Stimulated activated CD8-positive, alpha-beta memory T cell treated with anti-CD3 and anti-CD28 coated beads, Interleukin-12 subunit alpha, Interleukin-12 subunit beta, amount 100 ng/mL, for 24 hours (primary cell): ENCODE results near the gene FZR1.
"Not testable (repeated sequence)": the region's sequence is repeated elsewhere in the genome, so short reads cannot be mapped to it uniquely, and the experiment has no call there.

Experiments used
- DNase-seq: peaks from one replicate; pipeline ENCODE4 v3.0.0-alpha.2; 2020; ENCODE audit errors: extremely low read depth

The FZR1 gene

DNA sequence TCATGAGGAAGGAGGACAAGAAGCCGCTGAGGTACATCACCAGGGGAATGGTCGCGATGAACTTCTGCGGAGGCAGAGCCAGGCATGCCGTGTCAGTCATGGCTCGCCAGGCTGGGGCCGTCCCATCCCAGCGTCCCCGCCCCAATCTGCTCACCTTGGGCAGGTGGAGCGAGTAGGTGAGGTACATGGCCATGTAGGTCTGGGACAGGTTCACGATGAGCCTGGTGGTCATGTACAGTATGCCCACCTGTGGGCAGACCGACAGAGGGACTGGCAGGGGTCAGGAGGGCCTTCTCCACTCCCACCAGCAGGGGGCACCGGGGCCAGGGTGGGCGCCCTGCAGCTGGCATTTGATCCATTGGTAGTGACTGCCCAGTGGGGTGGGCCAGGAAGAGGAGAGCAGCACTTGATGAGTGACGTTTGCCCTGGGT, 41.2 kb downstream of the FZR1 start:
- no peak for DNase-seq

DNA sequence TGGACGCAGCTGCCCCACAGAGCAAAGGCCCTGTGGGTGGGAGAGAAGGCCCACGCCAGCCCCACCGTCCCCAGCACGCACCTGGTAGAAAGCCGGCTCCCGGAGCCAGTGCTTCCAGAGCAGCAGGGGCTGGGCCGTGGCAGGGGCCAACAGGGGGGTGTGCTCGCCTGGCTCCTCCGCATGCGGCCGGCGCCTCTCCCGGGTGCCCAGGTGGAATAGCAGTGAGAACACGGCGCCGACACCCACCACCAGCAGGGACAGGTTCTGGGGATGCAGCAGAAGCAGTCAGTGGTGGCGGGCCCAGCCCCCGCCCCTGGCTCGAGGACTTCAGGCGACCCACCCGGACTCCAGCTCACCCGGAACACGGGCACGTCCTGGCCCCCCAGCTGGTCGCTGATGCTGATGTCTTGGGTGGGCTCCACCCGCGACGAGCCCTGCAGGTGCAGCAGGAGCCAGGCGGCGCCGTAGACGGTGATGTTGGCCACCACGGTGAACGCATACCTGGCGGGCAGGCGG, 41.7 kb downstream of the FZR1 start:
- no peak for DNase-seq

DNA sequence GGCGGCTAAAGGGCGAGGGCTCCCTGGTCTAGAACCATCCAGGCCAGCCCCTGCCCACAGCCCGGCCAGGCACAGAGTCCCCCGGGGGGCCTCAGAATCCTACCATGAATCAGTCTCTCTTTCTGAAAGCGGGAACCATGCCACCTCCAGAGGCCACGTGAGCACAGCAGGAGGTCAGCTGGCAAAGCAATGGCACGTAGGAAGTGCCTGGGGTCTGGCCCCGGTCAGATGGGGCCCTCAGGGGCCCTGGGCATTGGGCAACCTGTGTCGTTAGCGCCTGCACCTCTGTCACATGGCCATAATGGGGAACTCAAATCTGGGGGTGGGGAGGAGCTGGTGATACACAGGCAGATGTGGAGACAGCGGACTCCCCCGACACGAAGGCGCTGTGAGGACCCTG, 42.5 kb downstream of the FZR1 start:
- DNase-seq, result no peak

DNA sequence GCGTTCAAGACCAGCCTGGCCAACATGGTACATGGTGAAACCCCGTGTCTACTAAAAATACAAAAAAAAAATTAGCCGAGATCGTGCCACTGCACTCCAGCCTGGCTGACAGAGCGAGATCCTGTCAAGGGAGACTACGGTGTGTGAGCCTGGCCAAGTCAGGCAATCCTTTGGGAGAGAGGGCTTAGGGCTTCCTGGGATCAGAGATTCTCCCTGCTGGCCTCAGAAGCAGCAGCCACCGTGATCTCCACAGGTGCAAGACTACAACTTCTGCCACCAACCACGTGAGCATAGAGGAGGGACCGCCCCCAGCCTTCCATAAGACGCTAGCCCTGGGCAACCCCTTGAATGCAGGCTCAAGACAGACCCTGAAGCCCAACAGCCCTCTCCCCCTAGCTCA, 43.7 kb downstream of the FZR1 start:
- no peak for DNase-seq

DNA sequence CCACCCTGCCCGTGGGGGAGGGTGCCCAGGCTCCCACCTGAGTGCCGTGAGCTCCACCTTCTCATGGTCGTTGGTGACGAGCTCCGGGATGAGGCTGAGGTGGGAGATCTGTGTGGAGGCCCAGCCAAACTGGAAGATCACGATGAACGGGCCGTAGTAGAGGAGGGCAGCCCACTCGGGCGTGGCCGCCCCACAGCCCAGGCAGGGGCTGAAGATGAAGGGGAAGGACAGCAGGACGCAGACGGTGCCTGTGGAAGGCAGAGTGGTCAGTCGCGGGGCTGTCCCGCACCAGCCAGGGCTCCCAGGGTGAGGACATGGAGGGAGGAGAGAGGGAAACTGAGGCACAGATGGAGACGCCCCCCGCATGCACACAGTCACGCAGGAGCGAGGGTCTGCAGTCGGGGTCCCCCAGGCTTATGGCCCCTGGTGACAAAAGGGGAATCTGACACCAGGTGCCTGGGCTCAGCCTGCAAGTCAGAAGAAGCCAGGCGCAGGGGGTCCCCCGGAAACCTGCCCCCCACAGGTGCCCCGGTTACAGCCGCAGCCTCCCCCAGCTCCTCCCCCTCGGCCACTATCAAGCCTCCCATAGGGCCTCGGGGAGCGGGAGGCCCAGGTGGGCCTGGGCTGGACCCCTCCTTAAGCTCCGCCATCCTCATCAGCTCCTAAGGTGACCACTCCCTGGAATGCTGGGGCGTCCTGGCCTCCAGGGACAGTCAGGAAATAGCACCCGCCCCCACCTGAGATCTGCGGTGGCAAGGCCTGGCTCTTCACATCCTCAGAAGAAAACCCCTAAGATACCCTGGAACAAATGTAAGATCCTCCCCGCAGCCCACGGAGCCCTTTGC, 45.1 kb downstream of the FZR1 start:
- DNase-seq, result no peak

DNA sequence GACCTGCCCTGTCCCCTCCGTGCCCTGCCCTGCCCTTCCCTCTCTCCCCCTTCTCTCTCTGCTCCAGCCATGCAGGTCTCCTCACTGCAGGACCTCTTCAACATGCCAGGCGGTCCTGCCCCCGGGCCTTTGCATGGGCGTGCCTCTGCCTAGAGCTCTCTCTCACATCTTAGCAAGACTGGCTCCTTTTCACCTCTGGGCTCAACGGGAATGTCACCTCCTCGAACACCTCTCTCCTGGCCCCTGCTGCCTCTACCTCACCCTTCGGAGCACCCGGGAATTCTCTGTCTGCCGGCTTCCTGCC, 45.6 kb downstream of the FZR1 start:
- no peak for DNase-seq

DNA sequence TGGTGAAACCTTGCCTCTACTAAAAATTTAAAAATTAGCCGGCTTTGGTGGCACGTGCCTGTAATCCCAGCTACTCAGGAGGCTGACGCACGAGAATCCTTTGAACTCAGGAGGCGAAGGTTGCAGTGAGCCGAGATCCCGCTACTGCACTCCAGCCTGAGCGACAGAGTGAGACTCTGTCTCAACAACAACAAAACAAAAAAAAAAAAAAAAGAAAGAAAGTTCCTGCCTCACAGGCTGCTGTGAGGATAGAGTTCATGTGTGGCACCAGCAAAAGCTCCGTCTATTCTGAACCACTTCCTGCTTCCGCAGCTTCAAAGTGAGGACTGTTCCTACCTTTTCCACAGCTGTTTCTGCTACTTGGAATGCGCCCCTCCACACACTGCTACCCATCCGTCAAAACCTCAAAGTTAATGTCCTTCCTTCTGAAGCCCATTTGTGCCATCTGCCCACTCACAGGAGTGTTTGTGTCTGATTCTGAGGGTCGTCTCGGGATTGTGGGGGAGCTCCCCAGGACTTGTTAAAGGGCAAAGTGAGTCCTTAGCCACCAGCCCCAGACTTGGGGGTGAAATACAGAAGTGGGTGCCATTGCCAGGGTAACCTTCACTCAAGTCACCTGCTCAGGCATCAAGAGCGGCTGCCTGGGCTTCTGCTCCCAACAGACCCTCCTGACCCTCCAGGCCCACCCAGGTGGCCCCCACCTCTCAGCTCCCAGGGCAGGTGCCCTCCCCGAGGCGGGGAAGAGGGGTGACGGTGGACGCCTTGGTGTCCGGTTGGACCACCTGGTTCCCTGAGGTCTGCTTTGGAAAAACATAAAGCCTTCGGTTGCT, 48.4 kb downstream of the FZR1 start:
- DNase-seq, result no peak

DNA sequence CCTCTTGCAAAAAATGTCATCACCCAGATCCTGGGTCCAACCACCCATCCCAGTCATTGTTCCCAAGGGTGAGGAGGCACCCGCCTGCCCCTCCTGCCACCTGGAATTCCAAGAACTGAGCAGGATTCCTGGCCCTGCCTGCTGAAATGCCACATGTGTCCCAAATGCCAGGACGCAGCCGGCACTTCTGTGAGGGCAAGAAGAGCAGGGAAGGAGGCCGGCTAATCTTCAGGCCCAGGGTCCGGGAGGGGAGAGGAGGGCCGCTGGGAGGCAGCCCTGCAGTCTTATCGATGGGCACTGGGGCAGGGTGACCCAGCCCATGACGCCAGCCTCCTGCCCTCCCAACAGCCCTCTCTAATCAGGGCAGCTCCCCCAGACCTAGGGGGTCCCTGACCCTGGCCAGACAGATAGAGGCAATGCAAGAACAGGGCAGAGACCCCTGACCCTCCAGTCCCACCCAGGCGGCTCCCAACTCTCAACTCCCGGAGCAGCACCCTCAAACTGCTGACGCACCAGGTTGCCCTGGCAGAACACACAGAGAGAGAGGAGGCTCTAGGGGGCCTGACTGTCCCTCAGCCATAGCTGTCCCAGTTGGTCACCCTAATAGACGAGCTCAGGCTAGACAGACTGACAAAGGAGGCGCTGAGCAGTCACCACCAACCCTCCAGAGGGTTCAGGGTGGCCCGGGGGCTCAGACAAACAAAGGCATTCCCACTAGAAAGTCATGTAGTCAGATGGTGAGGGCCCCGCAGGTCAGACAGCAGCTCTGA, 49.7 kb downstream of the FZR1 start:
- DNase-seq, result no peak

DNA sequence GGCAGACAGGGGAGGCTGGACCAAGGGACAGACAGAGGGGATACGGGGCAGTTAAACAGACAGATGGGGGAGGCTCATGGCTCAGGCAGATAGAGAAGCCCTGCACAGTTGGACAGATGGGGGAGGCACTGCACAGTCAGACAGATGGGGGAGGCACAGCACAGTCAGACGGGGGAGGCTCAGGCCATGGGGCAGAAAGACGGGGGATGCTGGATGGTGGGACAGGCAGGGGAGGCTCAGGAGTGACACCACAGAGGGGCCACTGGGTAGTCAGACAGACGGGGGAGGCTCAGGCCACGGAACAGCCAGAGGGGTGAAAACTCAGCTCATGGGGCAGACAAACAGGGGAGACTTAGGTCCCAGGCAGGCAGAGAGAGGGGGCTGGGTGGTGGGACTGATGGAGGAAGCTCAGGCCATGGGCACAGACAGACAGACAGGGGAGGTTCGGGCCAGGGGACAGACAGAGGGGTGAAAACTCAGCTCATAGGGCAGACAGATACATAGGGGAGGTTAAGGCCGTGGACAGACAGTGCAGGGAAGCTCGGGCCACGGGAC, 50.4 kb downstream of the FZR1 start:
- DNase-seq, result no peak

DNA sequence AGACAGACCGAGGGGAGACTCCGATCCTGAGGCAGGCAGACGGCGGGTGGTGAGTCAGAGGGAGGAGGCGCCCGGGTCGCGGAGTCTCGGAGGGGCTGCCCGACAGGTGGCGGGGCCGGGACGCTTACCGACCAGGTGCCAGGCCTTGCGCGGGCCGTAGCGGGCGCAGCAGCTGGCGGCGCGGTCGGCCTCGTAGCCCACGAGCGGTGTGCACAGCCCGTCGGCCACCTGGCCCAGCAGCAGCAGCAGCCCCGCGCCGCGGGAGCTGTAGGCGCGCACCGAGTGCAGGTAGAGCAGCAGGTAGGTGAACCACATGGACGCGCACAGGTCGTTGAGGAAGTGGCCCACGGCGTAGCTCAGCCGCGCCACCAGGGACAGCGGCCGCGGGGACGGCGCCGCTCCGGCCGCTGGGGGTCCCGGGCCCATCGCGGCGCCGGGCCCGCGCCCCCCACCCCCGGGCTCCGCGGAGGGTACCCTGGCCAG, 50.9 kb downstream of the FZR1 start:
- no peak for DNase-seq

DNA sequence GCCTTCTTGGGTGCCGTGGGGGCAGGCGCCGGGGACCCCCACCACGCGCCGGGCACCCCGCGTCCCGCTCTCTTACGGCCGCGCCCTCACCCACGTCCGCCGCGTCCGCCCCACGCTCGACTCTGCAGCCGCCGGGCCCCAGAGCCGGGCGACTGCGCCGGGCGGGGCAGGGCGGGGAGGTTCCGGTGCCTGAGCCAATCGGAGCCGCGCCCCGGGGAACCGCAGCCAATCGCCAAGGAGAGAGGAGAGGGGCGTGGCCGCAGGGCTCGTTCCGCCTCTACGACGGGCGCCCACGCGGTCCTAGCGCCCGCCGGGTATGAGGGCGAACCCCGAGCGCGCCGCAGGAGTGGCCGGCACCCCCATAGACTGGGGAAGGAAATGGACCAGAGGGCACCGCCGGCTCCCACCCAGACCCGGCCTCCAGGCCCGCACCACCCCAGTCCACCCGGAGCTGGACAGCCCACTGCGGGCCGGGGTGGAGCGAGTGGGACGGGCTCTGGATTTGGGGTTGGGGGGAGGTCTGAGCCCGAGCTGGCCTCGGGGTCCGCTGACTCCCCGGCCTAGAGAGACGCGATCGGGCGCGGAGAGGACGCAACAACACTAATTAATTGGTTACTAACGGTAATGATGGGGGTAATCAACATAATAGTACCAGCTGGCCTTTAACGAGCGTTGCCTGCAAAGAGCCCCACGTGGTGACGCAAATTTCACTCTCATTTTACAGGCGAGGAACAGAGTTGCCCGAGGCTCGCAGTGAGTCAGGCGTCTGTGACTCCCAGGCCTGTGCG, 51.5 kb downstream of the FZR1 start, which contains the start of gene MFSD12:
TSS of gene MFSD12 (minus strand) at position 126 of the 788 bp plus-strand sequence. CDS start 183 bp downstream, outside the sequence.
- DNase-seq, result peak; percentile 91

DNA sequence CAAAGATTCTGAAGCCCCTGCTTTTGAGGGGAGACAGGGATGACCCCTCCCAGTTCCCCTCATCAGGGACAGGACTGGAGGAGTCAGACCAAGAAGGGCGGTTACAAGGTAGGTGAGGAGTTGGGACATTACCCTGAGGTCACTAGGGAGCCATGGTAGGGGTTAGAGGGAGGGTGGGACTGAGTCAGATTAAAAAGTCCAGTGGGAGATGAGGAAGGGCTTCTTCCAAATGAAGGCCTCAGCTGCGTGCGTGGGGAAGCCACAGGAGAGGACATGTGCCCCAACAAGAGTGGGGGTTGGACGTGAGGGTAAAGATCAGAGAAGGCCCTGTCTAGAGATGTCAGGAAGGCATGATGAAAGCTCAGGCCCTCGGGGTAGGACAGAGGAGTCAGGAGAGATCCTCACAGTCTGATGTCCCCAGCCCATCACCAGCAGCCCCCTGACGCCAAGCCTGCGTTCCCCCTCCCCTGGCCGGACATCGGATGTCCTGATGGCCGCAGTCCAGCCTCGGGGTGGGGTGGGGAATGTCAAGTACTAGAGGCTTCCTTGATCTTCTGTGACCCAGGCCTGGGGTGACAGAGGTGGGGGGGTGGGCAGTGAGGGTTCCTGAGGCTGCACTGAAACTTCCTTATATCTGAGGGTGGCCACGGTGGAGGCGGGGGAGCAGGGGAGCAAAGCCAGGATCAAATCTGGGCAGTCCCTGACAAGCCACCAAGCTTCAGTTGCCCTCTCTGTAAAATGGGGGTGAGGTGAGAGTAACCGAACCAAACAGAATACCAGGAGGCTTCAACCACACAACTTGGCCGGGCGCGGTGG, 57.8 kb downstream of the FZR1 start:
- DNase-seq, result no peak

DNA sequence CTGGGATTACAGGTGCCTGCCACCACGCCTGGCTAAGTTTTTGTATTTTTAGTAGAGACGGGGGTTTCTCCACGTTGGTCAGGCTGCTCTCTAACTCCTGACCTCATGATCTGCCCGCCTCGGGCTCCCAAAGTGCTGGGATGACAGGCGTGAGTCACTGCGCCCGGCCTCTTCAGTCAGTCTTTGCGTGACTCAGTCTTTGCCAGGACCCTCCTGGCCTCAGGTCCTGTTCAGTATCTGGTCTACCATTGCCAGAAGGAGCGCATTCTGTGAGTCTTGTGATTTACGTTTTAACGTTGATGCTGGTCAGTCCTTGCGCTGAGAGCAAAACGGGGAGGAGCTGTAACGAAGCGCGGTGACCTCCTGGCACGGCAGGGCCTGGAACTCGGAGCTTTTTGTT, 59.0 kb downstream of the FZR1 start:
- no peak for DNase-seq

DNA sequence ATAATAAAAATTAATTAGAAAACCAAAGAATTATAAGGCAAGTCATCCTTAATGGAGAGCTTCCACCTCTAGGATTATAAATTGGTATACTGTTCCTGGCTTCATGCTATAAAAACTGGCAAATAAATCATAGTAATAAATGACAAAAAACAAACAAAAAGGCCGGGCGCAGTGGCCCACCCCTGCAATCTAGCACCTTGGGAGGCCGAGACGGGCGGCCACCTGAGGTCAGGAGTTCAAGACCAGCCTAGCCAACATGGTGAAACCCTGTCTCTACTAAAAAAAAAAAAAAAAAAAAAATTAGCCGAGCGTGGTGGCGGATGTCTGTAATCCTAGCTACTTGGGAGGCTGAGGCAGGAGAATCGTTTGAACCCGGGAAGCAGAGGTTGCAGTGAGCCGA, 63.9 kb downstream of the FZR1 start:
- DNase-seq, result not testable (repeated sequence)

DNA sequence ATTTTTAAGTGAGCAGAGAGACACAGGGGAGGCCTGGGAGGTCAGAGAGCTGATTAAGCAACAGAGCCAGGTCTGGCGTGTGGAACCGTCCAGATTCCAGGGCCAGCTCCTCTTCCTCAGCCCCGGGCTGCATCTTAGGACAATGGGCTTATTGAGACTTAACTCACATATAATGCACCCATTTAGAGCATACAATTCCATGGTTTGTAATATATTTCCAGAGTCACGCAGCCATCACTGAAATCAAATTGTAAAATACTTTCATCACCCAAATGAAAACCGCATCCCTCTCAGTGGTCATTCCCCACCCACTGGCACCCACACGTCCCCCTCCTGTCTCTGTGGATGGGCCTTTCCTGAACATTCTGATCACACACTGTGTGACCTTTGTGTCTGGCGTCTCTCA, 64.5 kb downstream of the FZR1 start:
- DNase-seq, result no peak

DNA sequence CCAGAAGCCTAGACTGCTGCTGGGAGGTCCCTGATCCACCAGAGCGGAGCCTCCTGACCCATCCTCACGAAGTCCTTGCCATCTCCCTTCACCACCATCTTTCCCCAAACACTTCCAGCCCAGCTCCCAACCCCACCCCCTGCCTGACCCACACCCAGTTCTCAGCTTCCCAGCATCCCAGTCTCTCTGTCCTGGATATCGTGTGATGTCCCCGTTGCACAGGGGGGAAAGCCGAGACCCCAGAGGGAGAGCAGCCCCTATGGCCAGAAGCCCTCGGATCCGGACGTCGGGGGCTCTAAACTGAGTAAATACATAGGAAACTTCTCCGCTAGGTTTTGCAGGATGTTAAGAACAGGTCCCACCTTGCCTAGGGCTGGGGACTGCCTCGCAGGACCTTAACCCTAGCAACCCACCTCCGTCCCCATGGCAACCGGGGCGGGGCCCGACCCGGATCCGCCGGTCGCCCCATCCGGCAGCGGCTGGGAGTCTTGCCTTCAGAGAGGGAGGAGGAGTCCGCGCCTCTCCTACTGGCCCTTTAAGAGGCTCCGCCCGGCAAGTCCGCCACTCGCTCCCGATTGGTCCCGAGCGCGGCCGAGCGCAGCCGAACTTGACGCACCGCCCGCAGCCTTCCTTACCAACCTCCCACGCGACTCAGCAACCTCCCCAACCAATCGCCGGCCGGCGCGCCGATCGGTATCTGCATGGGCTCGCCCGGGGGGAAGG, 66.2 kb downstream of the FZR1 start:
- DNase-seq, result peak; percentile 99

DNA sequence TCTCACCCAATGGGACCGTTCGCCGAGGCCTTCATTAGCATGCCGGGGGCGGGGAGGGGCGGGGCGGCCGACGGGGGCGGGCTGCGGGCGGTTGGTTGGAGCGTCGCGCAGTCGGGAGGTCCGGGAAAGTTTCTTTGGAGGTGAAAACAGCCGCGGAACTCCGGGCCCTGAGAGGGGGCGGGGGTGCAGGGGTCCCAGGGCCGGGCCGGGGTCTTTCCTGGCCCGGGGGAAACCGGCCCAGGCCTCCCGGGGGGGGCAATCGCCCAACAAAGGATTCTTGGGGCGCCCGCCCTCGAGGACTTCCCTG, 66.7 kb downstream of the FZR1 start, which contains the start of gene HMG20B:
TSS of gene HMG20B (plus strand) at position 90 of the 307 bp plus-strand sequence. CDS start 366 bp downstream, outside the sequence.
- no peak for DNase-seq

DNA sequence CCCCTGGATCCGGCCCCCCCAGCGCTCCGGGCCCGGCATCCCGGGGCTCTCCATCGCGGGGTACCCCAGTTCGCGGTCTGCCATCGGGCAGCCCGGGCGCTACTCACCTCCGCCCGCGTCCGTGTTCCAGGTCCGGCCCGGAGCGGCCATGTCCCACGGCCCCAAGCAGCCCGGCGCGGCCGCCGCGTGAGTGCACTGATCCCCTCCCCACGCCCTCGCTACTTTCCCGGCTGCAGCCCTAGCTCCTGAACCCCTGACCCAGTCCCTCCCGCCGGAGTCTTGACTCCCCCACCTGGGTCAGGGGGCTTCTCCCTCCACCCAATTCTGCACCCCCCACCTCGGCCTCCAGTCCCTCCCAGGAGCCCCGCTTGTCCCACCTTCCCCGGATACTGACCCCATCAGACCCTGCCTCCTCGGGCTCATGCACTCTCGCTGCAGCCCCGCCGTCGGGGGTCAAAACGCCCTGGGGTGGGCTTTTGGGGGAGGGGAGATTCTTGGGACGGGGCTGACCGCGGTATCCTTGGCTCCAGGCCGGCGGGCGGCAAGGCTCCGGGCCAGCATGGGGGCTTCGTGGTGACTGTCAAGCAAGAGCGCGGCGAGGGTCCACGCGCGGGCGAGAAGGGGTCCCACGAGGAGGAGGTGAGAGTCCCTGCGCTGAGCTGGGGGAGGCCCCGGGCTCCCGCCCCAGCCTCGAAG, 67.2 kb downstream of the FZR1 start:
- no peak for DNase-seq
